Measurements from ENCODE around the gene DEAF1.

GRCh38 chr11:625636-626268 is 69.3 kb downstream of the DEAF1 start:
- no peak for TF ChIP-seq CTCF (IDR thresholded peaks at IDR 0.05 in 2 of 3, conservative IDR thresholded peaks at IDR 0.05 in 1 of 3; ENCODE audit: control insufficient read depth in 2 of 3, extremely low read depth in 1 of 3, insufficient read depth in 1 of 3, low read depth in 3 of 3, low read length in 3 of 3)
- TF ChIP-seq CHD4 (IDR thresholded peaks at IDR 0.05), result no peak

All from GM12878 (cell line).